ENCODE measurements around the gene ABCB10. TPM values are rescaled to one million over a fixed set of nuclear protein-coding genes. Genes with fewer than 3 reads are reported as not detected.
"Not testable (repeated sequence)": the region's sequence is repeated elsewhere in the genome, so short reads cannot be mapped to it uniquely, and the experiment has no call there.

The ABCB10 gene
- total RNA-seq, 1 donor = 18.6 TPM

DNA sequence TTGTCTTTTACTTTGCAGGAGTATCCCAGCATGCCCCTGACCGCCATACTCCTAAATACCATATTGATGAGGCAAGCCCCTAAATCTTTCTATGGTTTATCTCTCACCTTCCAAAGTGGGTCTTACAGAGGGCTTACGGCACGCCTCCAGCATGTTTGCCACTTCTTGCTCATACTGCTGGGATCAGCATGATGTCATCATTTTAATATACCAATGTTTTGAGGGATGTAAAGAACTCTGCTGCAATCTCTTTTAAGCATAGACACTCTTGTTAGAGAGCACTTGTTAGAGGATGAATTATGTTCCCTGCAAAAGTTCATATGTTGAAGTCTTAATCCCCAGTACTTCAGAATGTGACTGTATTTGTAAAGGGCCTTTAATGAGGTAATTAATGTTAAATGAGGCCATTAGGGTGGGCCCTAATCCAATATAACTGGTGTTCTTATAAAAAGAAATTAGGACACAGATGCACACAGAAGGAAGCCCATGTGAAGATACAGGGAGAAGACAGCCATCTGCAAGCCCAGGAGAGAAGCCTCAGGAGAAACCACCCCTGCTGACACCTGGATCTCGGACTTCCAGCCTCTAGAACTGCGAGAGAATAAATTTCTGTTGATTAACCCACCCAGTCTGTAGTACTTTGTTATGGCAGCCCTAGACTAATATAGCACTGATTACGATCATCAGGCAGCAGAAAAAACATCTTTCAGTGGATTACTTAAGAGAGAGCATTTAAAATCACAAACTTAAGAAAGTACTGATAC is 16.4 kb upstream of the ABCB10 start:
- no peak for DNase-seq (ENCODE audit: low read depth in 2 of 3, low spot score in 2 of 3)

DNA sequence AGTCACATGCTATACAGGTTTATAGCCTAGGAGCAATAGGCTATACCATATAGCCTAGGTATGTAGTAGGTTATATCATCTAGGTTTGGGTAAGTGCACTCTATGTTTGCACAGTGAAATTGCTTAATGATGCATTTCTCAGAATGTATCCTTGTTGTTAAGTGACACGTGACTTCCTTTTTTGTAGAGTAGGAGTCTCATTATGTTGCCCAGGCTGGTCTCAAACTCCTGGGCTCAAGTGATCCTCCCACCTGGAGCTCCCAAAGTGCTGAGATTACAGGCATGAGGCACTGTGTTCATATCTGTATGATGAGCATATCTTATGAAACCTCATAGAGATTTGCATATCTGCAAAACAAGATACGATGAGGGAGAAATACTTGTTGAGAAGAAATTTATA is 13.8 kb upstream of the ABCB10 start:
- DNase-seq (ENCODE audit: low read depth in 2 of 3, low spot score in 2 of 3) = no peak

DNA sequence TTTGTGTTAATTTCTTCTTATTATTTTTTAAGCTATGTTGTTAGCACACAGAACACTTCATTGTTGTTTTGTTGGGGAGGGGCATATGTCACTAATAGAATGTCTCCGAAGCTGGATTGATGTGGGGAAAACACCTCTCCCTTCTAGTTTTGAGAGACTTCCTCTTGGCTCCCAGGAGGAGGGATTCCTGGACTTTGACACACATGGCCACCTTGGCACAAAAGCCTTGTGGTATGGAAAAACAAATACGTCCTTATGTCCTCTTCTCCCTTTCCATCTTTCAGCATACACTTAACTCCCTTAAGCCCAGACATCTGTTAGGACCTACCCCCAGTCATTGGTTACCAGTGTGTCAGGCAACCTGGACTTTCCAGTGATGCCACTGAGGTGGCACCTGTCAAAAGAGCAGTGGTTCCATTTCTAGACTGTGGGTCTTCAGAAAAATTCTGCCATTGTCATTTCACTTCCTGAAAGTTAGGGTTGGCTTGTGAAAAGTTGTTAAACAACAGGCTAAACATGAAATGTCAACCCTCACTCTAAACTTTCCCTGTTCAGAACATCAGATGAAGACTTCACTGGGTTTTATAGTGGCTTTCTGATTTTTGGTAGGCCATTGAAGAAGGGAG is 12.5 kb upstream of the ABCB10 start:
- no peak for DNase-seq (ENCODE audit: low read depth in 2 of 3, low spot score in 2 of 3)

DNA sequence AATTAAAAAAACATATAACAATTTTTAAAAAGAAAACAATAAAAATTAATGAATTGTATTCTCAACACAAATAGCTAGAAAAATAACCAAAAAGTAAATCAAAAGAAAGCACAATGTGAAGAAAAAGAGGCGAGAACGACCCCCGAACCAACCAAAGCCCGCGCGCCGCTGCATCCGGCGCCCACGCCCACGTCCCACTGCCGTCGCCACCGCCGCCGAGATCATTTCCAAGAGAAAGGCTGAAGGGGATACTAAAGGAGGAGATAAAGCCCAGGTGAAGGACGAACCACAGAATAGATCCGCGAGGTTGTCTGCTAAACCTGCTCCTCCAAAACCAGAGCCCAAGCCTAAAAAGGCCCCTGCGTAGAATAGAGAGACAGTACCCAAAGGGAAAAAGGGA is 11.8 kb upstream of the ABCB10 start:
- DNase-seq (ENCODE audit: low read depth in 2 of 3, low spot score in 2 of 3) = no peak

DNA sequence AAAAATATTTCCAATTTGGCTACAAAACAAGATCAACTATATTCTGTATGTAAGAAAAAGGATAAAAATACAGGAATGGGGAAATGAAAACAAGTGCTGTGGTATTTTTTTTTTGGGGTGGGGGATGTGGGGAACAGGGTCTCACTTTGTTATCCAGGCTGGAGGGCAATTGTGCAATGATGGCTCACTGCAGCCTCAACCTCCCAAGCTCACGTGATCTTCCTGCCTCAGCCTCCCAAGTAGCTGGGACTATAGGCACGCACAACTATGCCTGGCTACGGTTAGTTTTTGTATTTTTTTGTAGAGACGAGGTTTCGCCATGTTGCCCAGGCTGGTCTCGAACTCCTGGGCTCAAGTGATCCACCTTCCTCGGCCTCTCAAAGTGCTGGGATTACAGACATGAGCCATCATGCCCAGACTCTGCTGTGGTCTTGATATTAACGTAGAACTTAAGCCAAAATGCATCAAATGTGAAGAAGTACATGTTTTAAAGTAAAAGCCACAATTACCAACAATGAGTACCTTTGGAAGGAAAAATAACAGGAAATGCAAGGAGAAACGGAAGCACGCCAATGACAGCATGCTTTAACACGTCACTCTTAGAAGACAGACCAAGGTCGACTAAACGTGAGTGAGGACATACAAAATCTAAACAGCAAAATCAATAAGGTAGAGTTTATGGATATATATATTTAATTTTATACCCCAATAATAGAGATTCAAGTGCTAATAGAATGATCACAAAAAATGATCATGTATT is 8.8 kb upstream of the ABCB10 start:
- DNase-seq (ENCODE audit: low read depth in 2 of 3, low spot score in 2 of 3) = no peak

DNA sequence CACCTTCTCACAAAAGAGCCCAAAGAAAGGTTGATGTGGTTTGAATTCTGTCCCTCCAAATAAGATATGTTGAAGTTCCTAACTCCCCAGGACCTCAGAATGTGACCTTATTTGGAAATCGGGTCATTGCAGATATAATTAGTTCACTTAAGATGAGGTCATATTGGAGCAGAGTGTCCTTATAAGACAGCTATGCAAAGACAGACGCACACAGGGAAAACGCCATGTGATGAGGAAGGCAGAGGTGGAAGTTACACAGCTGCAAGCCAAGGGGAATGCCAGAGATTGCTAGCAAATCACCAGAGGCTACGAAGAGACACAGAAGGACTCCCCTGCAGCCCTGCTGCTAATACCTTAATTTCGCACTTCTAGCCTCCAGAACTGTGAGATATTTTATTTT is 5.2 kb upstream of the ABCB10 start:
- DNase-seq (ENCODE audit: low read depth in 2 of 3, low spot score in 2 of 3) = no peak

DNA sequence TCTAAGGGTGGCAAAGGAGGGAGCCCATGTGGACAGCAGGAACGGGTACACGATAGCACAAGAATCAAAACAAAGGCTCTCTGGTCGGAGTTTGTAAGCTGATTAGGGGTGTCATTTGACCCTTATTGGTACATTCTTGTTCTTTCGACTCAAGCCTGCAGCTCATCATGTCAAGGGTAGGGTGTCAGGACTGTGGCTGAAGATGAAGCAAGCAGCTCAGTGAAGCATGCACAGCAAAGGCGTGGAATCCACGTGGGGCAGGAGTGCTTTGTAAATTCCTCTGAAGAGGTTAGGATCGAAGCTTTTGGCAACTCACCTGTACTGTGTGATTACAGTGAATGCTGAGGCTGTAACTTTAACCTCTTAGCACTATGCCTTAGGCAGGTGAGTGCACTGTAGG is 4.7 kb upstream of the ABCB10 start:
- DNase-seq (ENCODE audit: low read depth in 2 of 3, low spot score in 2 of 3) = no peak

DNA sequence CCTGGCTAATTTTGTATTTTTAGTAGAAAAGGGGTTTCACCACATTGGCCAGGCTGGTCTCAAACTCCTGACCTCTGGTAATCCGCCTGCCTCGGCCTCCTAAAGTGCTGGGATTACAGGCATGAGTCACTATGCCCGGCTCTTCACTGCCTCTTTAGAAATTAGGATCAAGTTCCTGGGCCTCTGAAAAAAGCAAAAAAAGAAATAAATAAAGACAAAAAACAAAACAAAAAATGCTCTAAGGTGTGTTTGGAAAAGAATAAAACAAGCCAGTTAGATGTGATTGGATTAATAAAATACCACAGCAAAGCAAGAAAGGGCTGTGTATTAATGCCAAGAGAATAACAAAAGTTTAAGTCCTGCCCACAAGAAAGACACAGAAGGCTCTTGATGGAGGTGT is 4.2 kb upstream of the ABCB10 start:
- DNase-seq (ENCODE audit: low read depth in 2 of 3, low spot score in 2 of 3) = no peak

DNA sequence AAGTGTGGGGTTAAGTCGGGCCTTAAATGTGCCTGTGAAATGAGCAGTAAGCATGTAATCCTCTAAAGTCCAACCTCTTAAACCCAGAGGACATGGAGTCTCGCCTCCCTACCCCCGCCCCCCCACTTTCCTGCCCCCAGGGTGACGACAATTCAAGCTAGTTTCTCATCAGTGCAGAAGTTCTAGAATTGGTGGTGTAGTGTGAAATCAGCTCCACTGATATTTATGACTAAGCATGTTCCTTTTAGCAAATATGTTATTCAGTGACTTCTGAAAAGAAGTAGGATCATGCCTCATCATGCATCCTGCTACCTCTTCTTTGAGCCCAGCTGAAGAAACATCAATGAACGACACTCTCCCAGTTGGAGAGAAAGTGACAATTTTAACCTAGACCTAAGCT is 2.6 kb upstream of the ABCB10 start:
- no peak for DNase-seq (ENCODE audit: low read depth in 2 of 3, low spot score in 2 of 3)

DNA sequence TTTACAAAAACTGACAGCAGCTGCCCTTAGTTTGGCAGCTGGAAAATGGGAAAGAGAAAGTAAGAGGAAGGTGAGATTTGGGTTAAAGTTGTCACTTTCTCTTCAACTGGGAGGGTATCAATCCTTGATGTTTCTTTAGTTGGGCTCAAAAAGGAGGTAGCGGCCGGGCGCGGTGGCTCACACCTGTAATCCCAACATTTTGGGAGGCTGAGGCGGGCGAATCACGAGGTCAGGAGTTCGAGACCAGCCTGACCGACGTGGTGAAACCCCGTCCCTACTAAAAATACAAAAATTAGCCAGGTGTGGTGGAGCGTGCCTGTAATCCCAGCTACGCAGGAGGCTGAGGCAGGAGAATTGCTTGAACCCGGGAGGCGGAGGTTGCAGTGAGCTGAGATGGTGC is 1.6 kb upstream of the ABCB10 start:
- DNase-seq (ENCODE audit: low read depth in 2 of 3, low spot score in 2 of 3) = not testable (repeated sequence)

DNA sequence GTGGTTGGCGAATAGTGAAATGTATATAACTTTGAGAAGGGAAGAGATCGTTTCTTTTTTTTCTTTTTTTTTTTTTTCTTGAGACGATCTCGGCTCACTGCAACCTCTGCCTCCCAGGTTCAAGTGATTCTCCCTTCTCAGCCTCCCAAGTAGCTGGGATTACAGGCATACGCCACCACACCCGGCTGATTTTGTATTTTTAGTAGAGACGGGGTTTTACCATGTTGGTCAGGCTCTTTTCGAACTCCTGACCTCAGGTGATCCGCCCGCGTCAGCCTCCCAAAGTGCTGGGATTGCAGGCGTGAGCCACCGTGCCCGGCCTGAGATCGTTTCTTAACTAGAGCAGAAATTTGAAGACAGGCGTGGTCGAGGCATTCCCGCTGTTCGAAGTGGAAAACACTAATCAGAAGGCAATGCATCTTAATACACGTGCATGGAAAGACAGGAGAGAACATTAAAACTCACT is 862 bp upstream of the ABCB10 start:
- DNase-seq (ENCODE audit: low read depth in 2 of 3, low spot score in 2 of 3) = not testable (repeated sequence)

DNA sequence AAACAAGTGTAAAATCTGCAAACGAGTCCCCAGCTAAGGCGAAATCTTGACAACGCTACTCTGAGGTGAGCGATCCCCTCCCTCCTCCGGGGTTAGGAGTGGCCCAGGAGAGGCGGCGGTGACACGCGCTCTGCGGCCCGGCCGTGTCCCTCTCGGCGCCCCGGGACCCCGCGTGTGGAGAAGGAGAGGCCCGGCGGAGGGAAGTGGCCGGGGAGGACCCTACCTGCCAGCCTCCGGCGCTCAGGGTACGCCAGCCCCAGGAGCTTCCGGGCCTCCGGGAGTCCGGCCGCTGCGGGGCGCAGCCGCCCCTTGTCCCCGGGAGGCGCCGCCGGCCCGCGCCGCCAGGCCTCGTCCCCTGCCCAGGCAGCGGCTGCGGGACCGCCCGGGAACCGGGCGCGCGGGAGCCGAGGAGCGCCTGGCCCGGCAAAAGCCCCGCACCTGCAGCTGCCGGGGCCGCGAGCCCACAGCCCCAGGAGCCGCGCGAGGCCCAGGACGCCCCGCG is 543 bp downstream of the ABCB10 start:
- peak; percentile 9 to 35 (median 17) for DNase-seq (ENCODE audit: low read depth in 2 of 3, low spot score in 2 of 3)

DNA sequence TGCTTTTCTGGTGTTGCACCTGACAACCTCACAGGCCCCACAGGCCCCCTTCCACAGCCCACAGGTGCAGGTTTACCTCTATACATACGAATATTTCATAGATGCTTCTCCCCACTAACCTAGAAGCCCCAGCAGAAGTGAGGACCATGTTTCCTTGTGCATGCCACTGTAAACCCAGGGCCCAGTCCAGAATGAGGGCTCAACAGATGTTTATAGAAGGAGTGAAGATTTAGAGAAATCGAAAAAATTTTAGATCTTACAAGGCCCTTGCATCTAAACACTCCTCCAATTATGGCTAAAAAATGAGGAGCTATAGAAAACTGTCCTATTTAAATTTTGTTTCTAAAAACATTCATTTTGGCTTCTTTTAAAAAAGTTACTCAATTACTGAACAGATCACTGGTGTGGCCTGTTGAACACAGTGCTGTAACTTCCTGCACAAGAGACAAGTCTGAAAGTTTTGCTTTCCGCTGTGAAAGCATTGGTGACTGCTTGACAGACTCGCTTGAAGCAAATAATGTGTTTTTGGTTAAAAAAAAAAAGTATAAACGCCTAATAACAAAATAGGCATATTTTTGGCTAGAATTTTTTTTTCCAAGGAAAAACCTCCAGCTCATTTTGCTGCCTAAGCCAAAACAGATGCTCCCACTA is 1.2 kb downstream of the ABCB10 start:
- DNase-seq (ENCODE audit: low read depth in 2 of 3, low spot score in 2 of 3) = peak in 1 of 3 donors; percentile 26

DNA sequence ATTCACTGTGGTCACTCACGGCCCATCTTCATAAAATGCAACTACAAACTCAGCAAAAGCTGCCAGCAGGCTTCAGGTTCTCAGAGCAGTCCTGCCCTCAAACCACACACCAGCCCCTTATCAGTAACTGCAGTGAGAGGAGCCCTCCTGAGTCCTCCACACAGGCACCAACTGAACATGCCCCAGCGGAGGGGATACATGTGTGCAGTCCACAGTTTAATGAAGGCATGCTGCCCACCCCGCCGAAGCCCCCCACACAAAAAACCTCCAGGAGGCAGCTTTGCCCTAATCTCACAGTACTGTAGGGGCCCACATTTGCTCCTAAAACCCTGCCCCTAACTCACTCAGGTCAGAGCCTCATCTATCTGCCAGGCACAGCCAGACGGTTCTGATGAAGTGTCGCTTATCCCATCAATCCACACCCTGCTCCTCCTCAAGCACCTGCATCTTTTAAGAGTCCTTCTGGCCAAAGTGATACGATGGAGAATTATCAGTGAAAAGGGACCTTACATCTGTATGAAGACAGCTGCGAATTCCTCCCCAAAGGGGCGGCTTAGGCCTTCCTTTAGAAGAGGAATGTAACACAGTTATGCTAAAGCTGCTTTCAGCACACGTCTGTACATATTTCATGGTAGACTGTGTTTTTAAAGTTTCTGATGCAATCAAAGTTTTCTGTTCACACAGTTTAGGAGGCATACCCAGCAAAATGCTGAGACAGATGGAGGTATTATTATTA is 3.5 kb downstream of the ABCB10 start:
- DNase-seq (ENCODE audit: low read depth in 2 of 3, low spot score in 2 of 3) = peak in 2 of 3 donors; percentile 52 to 70

DNA sequence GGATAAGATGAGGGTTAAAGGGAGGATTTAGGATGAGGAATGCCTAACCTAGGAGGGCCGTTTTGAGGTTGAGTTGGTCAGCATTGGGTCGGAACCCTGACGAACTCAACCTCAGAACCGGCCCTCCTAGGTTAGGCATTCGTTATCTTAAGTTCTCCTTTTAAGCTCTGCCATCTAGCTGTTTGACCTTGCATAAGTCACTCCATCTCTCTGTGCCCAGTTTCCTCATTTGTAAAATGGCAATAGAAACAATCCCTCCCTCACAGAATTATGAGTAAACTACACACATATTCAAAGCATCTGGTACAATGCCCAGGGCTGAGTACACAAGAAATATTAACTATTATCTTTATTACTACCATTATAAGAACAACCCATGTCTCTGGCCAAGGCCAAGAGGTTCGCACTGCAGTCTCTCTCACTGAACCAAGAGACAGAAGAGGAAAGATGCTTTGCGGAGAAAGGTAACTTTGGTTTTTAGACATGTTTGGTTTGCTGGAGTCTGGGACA is 4.8 kb downstream of the ABCB10 start:
- no peak for DNase-seq (ENCODE audit: low read depth in 2 of 3, low spot score in 2 of 3)

DNA sequence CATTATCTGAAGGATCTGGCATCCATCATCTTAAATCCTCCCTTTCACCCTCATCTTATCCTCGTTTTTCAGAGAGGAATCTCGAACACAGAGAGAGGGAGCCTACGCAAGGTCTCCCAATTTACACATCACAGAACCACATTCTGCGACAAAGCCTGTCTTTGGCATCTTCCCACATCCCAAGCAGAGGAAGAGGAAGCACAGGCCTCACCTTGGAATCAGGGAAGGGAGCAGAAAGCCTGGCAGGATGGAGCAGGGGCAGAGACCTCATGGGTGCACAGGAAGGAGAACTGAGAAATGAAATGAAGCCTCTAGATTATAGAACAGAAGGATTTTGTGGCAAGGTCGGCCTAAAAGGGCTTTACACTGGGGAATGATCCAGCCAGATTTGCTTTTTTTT is 5.8 kb downstream of the ABCB10 start:
- DNase-seq (ENCODE audit: low read depth in 2 of 3, low spot score in 2 of 3) = no peak

DNA sequence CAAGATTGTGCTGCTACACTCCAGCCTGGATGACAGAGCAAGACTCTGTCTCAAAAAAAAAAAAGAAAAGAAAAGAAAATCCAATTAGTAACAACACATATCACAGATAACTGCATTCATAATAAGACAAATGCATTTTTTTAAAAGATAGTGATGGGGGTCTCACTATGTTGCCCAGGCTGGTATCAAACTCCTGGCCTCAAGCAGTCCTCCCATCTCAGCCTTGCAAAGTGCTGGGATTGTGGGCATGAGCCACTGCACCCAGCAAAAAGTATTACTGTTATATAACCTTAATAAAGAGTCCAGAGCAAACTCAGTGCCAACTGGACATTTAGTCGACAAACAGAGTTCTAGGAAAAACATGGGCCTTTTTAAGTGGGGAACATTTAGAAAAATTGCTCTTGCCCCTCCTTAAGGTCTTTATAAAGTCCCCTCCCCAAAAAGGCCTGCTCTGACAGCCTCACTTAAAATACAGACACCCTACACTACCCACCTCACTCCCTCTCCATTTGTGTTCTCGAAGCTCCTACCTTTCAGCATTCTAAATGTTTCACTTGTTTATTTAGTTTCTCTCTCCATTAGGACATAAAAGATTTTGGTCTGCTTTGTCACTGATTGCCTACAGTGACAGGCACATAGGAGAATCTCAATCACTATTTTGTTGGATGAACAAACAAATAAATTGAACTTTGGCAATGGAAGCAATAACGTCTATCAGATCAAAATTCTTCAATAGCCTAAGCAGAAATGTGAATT is 7.5 kb downstream of the ABCB10 start:
- DNase-seq (ENCODE audit: low read depth in 2 of 3, low spot score in 2 of 3) = no peak

DNA sequence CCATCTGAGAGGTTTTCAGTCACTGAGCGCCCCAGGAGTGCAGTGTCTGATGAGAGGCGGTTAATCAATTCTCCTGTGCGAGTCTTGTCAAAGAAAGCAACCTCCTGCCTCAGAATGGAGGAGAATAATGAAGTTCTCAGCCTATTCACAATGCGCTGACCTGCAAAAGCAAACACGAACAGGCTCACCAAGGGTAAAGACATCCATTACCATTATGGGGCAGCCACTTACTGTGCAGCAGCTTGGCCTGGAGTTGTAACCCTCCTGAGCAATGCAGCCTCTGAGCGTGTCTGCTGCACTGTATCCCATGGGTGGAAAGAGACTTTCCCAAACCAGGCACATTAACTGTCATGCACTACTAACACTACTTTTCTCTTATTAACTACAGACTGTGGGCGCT is 11.0 kb downstream of the ABCB10 start:
- DNase-seq (ENCODE audit: low read depth in 2 of 3, low spot score in 2 of 3) = no peak

DNA sequence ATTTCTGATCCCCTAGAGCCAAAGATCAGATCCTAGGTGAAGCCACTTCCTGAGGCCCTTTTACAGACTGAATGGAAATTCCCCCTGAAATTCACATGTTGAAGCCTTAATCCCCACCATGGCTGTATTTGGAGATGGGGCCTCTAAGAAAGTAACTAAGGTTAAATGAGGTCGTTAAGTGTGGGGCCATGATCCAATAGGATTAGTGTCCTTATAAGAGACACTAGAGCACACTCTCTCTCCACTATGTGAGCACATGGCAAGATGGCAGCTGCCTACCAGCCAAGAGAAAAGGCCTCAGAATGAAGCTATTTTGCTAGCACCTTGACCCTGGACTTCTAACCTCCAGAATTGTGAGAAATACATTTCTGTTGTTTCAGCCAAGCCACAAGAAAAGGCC is 13.9 kb downstream of the ABCB10 start:
- no peak for DNase-seq (ENCODE audit: low read depth in 2 of 3, low spot score in 2 of 3)
